ENCODE data around the gene MRPL55.

MRPL55 gene

DNA sequence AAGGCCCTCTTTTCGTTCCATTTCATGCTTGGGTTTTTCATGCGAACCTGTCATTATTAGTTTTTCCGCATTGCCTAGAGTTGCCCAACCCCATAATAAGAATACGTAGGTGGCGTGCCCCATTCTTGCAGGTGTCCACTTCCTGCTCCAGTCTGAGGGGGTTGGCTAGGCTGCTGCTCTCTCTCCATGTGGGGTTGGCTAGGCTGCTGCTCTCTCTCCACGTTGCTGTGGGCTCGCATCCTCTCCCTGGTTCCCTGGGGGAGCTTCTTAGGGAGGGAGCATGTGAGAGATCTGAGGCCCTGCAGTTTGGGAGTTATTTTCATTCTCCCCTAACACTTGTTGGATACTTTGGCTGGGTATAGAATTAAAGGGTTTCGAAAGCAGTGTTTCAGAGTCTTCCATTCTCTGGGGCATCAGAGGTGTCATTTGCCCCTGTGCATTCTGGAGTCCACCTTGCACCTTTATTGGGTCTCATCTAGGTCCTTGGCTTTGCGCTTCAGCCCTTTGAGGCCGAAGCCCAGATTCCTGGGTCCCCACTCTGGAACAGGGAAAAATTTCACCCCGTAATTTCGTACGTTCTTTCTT is 14.6 kb downstream of the MRPL55 start:
- H4K20me1 ChIP-seq (ENCODE audit: insufficient read depth, low read length) = no peaks in the 10 kb centered on the region
- no peak overlapping the region for H2AFZ ChIP-seq (ENCODE audit: low read length)
- H3K79me2 ChIP-seq (ENCODE audit: insufficient read depth, low read length) = peaks cover 74% of the 10 kb centered on the region
- H3K9me2 ChIP-seq (ENCODE audit: low read depth, low read length) = no peaks in the 10 kb centered on the region
- peaks cover 17% of the 10 kb centered on the region for H3K9me3 ChIP-seq (ENCODE audit: low read length)
- H3K36me3 ChIP-seq (ENCODE audit: insufficient read depth, low read length) = peaks cover 91% of the 10 kb centered on the region
- H3K4me3 ChIP-seq (ENCODE audit: low read depth, low read length, poor library complexity, severe bottlenecking) = no peak overlapping the region
- H3F3A ChIP-seq (ENCODE audit: insufficient read depth, low read length) = no peaks in the 10 kb centered on the region
- H3K27ac ChIP-seq (ENCODE audit: low read depth, low read length, poor library complexity, severe bottlenecking) = no peak overlapping the region
- H3K4me1 ChIP-seq (ENCODE audit: insufficient read depth, low read length, severe bottlenecking) = peaks cover 11% of the 10 kb centered on the region
- no peaks in the 10 kb centered on the region for H3K27me3 ChIP-seq (ENCODE audit: insufficient read depth, low read length)
- no peak overlapping the region for H3K4me2 ChIP-seq (ENCODE audit: low read length)
- TF ChIP-seq EZH2 (IDR thresholded peaks at IDR 0.05; ENCODE audit: borderline replicate concordance, low read length) (no peak), CTCF (IDR thresholded peaks at IDR 0.05; ENCODE audit: low read length) (no peak)
- H3K9ac ChIP-seq (ENCODE audit: low read length) = no peak overlapping the region

DNA sequence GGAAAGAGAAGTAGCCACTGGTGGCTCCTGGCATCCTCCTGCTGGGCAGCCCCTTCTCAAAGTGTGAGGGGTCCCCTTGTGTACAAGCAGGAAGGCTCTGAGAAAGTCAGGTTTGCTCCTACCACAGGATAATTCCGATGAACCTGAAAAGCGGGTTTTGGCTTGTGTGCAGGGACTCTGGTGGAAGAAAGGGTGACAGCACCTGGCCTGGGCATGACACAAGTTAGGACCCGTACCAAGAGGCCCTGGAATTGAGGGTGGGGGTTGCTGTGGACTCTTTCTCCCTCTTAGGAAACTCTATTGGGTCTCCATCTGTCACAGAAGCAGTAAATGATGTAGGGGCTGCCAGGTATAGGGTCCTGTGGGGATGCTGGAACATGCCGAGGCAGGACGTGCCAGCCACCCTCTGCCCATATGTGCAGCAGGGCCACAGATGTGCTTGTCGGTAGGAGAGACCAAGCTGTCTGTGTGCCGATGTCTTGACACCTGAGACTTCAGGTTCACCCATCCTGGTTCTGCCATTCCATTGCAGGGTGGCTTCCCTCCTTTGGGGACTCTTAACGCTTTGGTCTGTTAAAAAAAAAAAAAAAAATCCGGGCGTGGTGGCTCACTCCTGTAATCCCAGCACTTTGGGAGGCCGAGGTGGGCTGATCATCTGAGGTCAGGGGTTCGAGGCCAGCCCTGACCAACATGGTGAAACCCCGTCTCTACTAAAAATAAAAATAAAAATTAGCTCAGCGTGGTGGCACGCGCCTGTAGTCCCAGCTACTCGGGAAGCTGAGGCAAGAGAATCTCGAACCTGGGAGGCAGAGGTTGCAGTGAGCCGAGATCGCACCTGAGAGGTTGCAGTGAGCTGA is 15.8 kb downstream of the MRPL55 start:
- no peaks in the 10 kb centered on the region for H4K20me1 ChIP-seq (ENCODE audit: insufficient read depth, low read length)
- no peaks in the 10 kb centered on the region for H3K27me3 ChIP-seq (ENCODE audit: insufficient read depth, low read length)
- H3K9ac ChIP-seq (ENCODE audit: low read length) = no peak overlapping the region
- no peak for TF ChIP-seq EZH2 (IDR thresholded peaks at IDR 0.05; ENCODE audit: borderline replicate concordance, low read length)
- TF ChIP-seq CTCF (IDR thresholded peaks at IDR 0.05; ENCODE audit: low read length) = no peak
- H2AFZ ChIP-seq (ENCODE audit: low read length) = no peak overlapping the region
- peaks cover 23% of the 10 kb centered on the region for H3K4me1 ChIP-seq (ENCODE audit: insufficient read depth, low read length, severe bottlenecking)
- H3K9me2 ChIP-seq (ENCODE audit: low read depth, low read length) = no peaks in the 10 kb centered on the region
- H3K36me3 ChIP-seq (ENCODE audit: insufficient read depth, low read length) = peaks cover 90% of the 10 kb centered on the region
- H3K79me2 ChIP-seq (ENCODE audit: insufficient read depth, low read length) = peaks cover 86% of the 10 kb centered on the region
- peaks cover 17% of the 10 kb centered on the region for H3K9me3 ChIP-seq (ENCODE audit: low read length)
- H3K27ac ChIP-seq (ENCODE audit: low read depth, low read length, poor library complexity, severe bottlenecking) = no peak overlapping the region
- H3K4me2 ChIP-seq (ENCODE audit: low read length) = no peak overlapping the region
- no peak overlapping the region for H3K4me3 ChIP-seq (ENCODE audit: low read depth, low read length, poor library complexity, severe bottlenecking)
- no peaks in the 10 kb centered on the region for H3F3A ChIP-seq (ENCODE audit: insufficient read depth, low read length)

DNA sequence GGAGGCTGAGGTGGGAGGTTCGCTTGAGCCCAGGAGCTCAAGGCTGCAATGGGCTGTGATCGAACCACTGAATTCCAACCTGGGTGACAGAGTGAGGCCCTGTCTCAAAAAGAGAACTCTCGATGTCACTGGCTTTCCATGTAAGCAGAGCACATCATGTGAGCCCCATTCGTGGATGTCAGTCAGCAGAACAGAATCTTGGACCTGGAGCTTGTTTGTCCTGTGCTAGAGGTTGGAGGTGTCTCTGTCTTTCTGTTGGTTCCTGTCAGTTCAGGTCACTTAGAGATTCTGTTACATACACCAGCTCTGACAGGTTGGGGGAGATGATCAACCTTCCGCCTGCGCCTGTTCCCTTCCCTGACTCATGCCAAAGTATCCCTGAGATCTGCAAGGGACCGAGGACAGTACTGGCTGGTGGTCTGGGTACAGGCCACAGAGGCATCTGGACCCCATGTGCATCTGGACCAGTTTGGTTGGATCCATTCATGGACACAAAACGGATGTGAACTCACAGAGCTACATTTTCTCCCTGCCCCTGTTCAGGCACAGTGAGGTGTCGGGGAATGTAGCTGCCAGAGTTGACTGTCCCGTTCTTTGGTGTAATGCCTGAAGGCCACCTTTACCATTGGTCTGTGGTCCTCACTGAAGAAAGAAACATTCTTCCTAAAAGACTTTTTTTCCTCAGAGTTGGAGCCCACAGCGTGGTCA is 16.6 kb downstream of the MRPL55 start:
- Histone ChIP-seq H3K36me3 (ENCODE audit: insufficient read depth, low read length) (peaks cover 89% of the 10 kb centered on the region), H3K9me3 (ENCODE audit: low read length) (peaks cover 17% of the 10 kb centered on the region)

More for the DNA sequence above, 16.6 kb downstream of the MRPL55 start:
- no peak overlapping the region for H2AFZ ChIP-seq (ENCODE audit: low read length)
- no peak overlapping the region for H3K4me2 ChIP-seq (ENCODE audit: low read length)
- no peaks in the 10 kb centered on the region for H3F3A ChIP-seq (ENCODE audit: insufficient read depth, low read length)
- H3K27ac ChIP-seq (ENCODE audit: low read depth, low read length, poor library complexity, severe bottlenecking) = no peak overlapping the region
- no peak for TF ChIP-seq CTCF (IDR thresholded peaks at IDR 0.05; ENCODE audit: low read length)
- TF ChIP-seq EZH2 (IDR thresholded peaks at IDR 0.05; ENCODE audit: borderline replicate concordance, low read length) = no peak
- H3K79me2 ChIP-seq (ENCODE audit: insufficient read depth, low read length) = peaks cover 94% of the 10 kb centered on the region
- peaks cover 31% of the 10 kb centered on the region for H3K4me1 ChIP-seq (ENCODE audit: insufficient read depth, low read length, severe bottlenecking)
- no peaks in the 10 kb centered on the region for H3K9me2 ChIP-seq (ENCODE audit: low read depth, low read length)
- H3K4me3 ChIP-seq (ENCODE audit: low read depth, low read length, poor library complexity, severe bottlenecking) = no peak overlapping the region
- no peaks in the 10 kb centered on the region for H4K20me1 ChIP-seq (ENCODE audit: insufficient read depth, low read length)
- H3K9ac ChIP-seq (ENCODE audit: low read length) = no peak overlapping the region
- no peaks in the 10 kb centered on the region for H3K27me3 ChIP-seq (ENCODE audit: insufficient read depth, low read length)

Data from OCI-LY1 (cell line).